Ishikawa (cell line): ENCODE results near the gene OVOL1.

ENCODE experiments used
- CEBPB ChIP-seq: IDR thresholded peaks from 2 replicates; pipeline ENCODE4 v1.6.1; 2012
- EGR1 ChIP-seq: IDR thresholded peaks from 2 replicates; pipeline ENCODE4 v1.6.1; 2012
- EP300 ChIP-seq: IDR thresholded peaks from 2 replicates; pipeline ENCODE4 v1.6.1; 2012; ENCODE audit warnings: borderline replicate concordance
- FOXM1 ChIP-seq: IDR thresholded peaks from 2 replicates; pipeline ENCODE4 v1.6.1; 2012; ENCODE audit warnings: low read depth, borderline replicate concordance
- MAX ChIP-seq: IDR thresholded peaks from 2 replicates; pipeline ENCODE4 v1.6.1; 2012
- NFIC ChIP-seq: IDR thresholded peaks from 2 replicates; pipeline ENCODE4 v1.6.1; 2012
- RAD21 ChIP-seq: IDR thresholded peaks from 2 replicates; pipeline ENCODE4 v1.6.1; 2012; ENCODE audit warnings: low read depth
- REST ChIP-seq: IDR thresholded peaks from 2 replicates; pipeline ENCODE4 v1.6.1; 2012; ENCODE audit warnings: low read depth, mild to moderate bottlenecking
- TAF1 ChIP-seq: IDR thresholded peaks from 2 replicates; pipeline ENCODE4 v1.6.1; 2012; ENCODE audit warnings: low read depth, mild to moderate bottlenecking
- TCF12 ChIP-seq: IDR thresholded peaks from 2 replicates; pipeline ENCODE4 v1.6.1; 2012; ENCODE audit warnings: low read depth
- TEAD4 ChIP-seq: IDR thresholded peaks from 2 replicates; pipeline ENCODE4 v1.6.1; 2012
- USF1 ChIP-seq: IDR thresholded peaks from 2 replicates; pipeline ENCODE4 v1.6.1; 2012
- YY1 ChIP-seq: IDR thresholded peaks from 2 replicates; pipeline ENCODE4 v1.6.1; 2012; ENCODE audit warnings: low read depth
- ZBTB7A ChIP-seq: IDR thresholded peaks from 2 replicates; pipeline ENCODE4 v1.6.1; 2012; ENCODE audit warnings: low read depth

- TF ChIP-seq FOXM1 (no peak), YY1 (no peak), CEBPB (no peak), TAF1 (no peak), EGR1 (no peak), TCF12 (no peak), EP300 (no peak), TEAD4 (no peak), MAX (no peak), USF1 (no peak), RAD21 (peak; percentile 32; the same call in 1 of the 2 replicates), REST (no peak), NFIC (no peak), ZBTB7A (no peak)
Measured at GRCh38 chr11:65810046-65810868, 23.4 kb downstream of the OVOL1 start.
